ENCODE results near the gene NOX3.

Gene NOX3

GRCh38 chr6:155381673-155382337, 73.8 kb downstream of the NOX3 start:
- no peak for DNase-seq
- H3K9me2 ChIP-seq (replicated peaks; ENCODE audit: insufficient read depth, low read length), result no peaks in the 10 kb centered on the region
- H3K9ac ChIP-seq (ENCODE audit: low read length), result no peak overlapping the region
- H4K20me1 ChIP-seq (ENCODE audit: insufficient read depth, low read length), result no peaks in the 10 kb centered on the region
- H3K27me3 ChIP-seq (replicated peaks; ENCODE audit: insufficient read depth, low read length), result no peaks in the 10 kb centered on the region
- H3F3A ChIP-seq (ENCODE audit: insufficient read depth, low read length), result no peaks in the 10 kb centered on the region
- H3K4me2 ChIP-seq (ENCODE audit: low read depth, low read length), result no peak overlapping the region
- no peaks in the 10 kb centered on the region for H3K4me1 ChIP-seq (ENCODE audit: low read length)
- TF ChIP-seq EZH2 (optimal IDR thresholded peaks at IDR 0.05; ENCODE audit: low read depth, low read length), result no peak
- TF ChIP-seq CTCF (IDR thresholded peaks at IDR 0.05; ENCODE audit: low read length), result no peak
- no peak for TF ChIP-seq EZH2phosphoT487 (IDR thresholded peaks at IDR 0.05; ENCODE audit: low read length)
- H2AFZ ChIP-seq (ENCODE audit: low read length), result no peak overlapping the region
- no peak overlapping the region for H3K4me3 ChIP-seq (ENCODE audit: low read length)
- H3K9me3 ChIP-seq (replicated peaks; ENCODE audit: insufficient read depth, low read length), result no peaks in the 10 kb centered on the region
- no peaks in the 10 kb centered on the region for H3K79me2 ChIP-seq (ENCODE audit: low read length)
- no peak overlapping the region for H3K27ac ChIP-seq (ENCODE audit: low read length)
- no peaks in the 10 kb centered on the region for H3K36me3 ChIP-seq (replicated peaks; ENCODE audit: insufficient read depth, low read length)

GRCh38 chr6:155380666-155381332, 74.8 kb downstream of the NOX3 start:
- Histone ChIP-seq H3K9me3 (replicated peaks; ENCODE audit: insufficient read depth, low read length) (no peaks in the 10 kb centered on the region), H3K9me2 (replicated peaks; ENCODE audit: insufficient read depth, low read length) (no peaks in the 10 kb centered on the region), H3K27me3 (replicated peaks; ENCODE audit: insufficient read depth, low read length) (no peaks in the 10 kb centered on the region), H3K79me2 (ENCODE audit: low read length) (no peaks in the 10 kb centered on the region), H3K4me3 (ENCODE audit: low read length) (no peak overlapping the region), H4K20me1 (ENCODE audit: insufficient read depth, low read length) (no peaks in the 10 kb centered on the region), H3K9ac (ENCODE audit: low read length) (no peak overlapping the region), H3K4me2 (ENCODE audit: low read depth, low read length) (no peak overlapping the region), H3K27ac (ENCODE audit: low read length) (no peak overlapping the region), H2AFZ (ENCODE audit: low read length) (no peak overlapping the region), H3K4me1 (ENCODE audit: low read length) (no peaks in the 10 kb centered on the region), H3K36me3 (replicated peaks; ENCODE audit: insufficient read depth, low read length) (no peaks in the 10 kb centered on the region), H3F3A (ENCODE audit: insufficient read depth, low read length) (no peaks in the 10 kb centered on the region)
- TF ChIP-seq CTCF (IDR thresholded peaks at IDR 0.05; ENCODE audit: low read length) (no peak), EZH2 (optimal IDR thresholded peaks at IDR 0.05; ENCODE audit: low read depth, low read length) (no peak), EZH2phosphoT487 (IDR thresholded peaks at IDR 0.05; ENCODE audit: low read length) (no peak)
- DNase-seq, result no peak

GRCh38 chr6:155378724-155379123, 76.9 kb downstream of the NOX3 start:
- no peaks in the 10 kb centered on the region for H4K20me1 ChIP-seq (ENCODE audit: insufficient read depth, low read length)
- H2AFZ ChIP-seq (ENCODE audit: low read length), result no peak overlapping the region
- H3K79me2 ChIP-seq (ENCODE audit: low read length), result no peaks in the 10 kb centered on the region
- H3F3A ChIP-seq (ENCODE audit: insufficient read depth, low read length), result no peaks in the 10 kb centered on the region
- TF ChIP-seq EZH2phosphoT487 (IDR thresholded peaks at IDR 0.05; ENCODE audit: low read length) (no peak), CTCF (IDR thresholded peaks at IDR 0.05; ENCODE audit: low read length) (no peak), EZH2 (optimal IDR thresholded peaks at IDR 0.05; ENCODE audit: low read depth, low read length) (no peak)
- H3K36me3 ChIP-seq (replicated peaks; ENCODE audit: insufficient read depth, low read length), result no peaks in the 10 kb centered on the region
- H3K9me3 ChIP-seq (replicated peaks; ENCODE audit: insufficient read depth, low read length), result no peaks in the 10 kb centered on the region
- no peak overlapping the region for H3K4me2 ChIP-seq (ENCODE audit: low read depth, low read length)
- H3K9me2 ChIP-seq (replicated peaks; ENCODE audit: insufficient read depth, low read length), result no peaks in the 10 kb centered on the region
- no peak overlapping the region for H3K27ac ChIP-seq (ENCODE audit: low read length)
- no peaks in the 10 kb centered on the region for H3K27me3 ChIP-seq (replicated peaks; ENCODE audit: insufficient read depth, low read length)
- no peak overlapping the region for H3K4me3 ChIP-seq (ENCODE audit: low read length)
- DNase-seq, result no peak
- no peak overlapping the region for H3K9ac ChIP-seq (ENCODE audit: low read length)
- no peaks in the 10 kb centered on the region for H3K4me1 ChIP-seq (ENCODE audit: low read length)

Measured in MM.1S (cell line).